ENCODE measurements around the gene GRAMD1A. TPM values are rescaled to one million over a fixed set of nuclear protein-coding genes. Genes with fewer than 3 reads are reported as not detected.

GRAMD1A gene
- total RNA-seq, 2 experiments from 2014 or later: 221 to 229 TPM

DNA sequence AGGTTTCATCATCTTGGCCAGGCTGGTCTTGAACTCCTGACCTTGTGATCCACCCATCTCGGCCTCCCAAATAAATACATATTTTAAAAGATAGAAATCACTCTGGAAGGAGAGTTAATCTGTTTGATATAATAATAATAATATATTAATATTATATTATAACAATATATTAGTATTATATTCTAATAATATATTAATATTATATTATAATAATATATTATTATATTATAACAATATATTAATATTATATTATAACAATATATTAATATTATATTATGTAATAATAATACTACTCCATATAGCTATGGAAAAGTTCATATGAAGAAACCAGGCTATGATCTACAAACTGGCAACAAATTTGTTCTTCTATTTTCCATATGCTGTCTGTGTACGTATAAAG, 58.2 kb downstream of the GRAMD1A start:
- ATAC-seq (ENCODE audit: poor library complexity) (no peak), DNase-seq (no peak)
- POLR2A ChIA-PET: no interaction called here
- Mint-ChIP-seq H3K4me3 (no peak overlapping the region), H3K9me3 (no peaks in the 10 kb centered on the region), H3K4me1 (ENCODE audit: low read depth) (no peaks in the 10 kb centered on the region), H3K36me3 (ENCODE audit: low read depth) (no peaks in the 10 kb centered on the region), H3K27me3 (peaks cover 14% of the 10 kb centered on the region), H3K27ac (no peak overlapping the region)
- Histone ChIP-seq H3K4me1 (ENCODE audit: insufficient read depth, low read length) (no peaks in the 10 kb centered on the region), H3K9me3 (ENCODE audit: control insufficient read depth in 1 of 2, insufficient read depth in 1 of 2, low read length in 2 of 2) (no peaks in the 10 kb centered on the region), H3K27me3 (ENCODE audit: control insufficient read depth in 1 of 2, insufficient read depth in 2 of 2, low read length in 2 of 2) (peaks cover 0 to 5% of the 10 kb centered on the region in 2 experiments), H3K27ac (ENCODE audit: low read depth in 1 of 2, low read length in 2 of 2) (no peak overlapping the region), H3K36me3 (ENCODE audit: insufficient read depth, low read length) (no peaks in the 10 kb centered on the region), H3K4me3 (ENCODE audit: low read length) (no peak overlapping the region)
- CTCF ChIA-PET: interaction anchor here (1.7 kb wide), 1 partner anchor 8 kb away, joined by 4 read pairs; no protein-coding TSS in a partner anchor
- TF ChIP-seq CTCF (IDR thresholded peaks at IDR 0.05): no peak
- intact Hi-C loops (cut with DNase I, micrococcal nuclease): no loop called here

GRCh38 chr19:35059006-35059798, 59.1 kb downstream of the GRAMD1A start:
- no peaks in the 10 kb centered on the region for H3K9me3 ChIP-seq (ENCODE audit: control insufficient read depth in 1 of 2, insufficient read depth in 1 of 2, low read length in 2 of 2)
- H3K36me3 Mint-ChIP-seq (ENCODE audit: low read depth): no peaks in the 10 kb centered on the region
- no peak overlapping the region for H3K4me3 ChIP-seq (ENCODE audit: low read length)
- CTCF ChIA-PET: interaction anchor here (1.7 kb wide), 1 partner anchor 8 kb away, joined by 4 read pairs; no protein-coding TSS in a partner anchor
- no peak overlapping the region for H3K27ac Mint-ChIP-seq
- H3K36me3 ChIP-seq (ENCODE audit: insufficient read depth, low read length): no peaks in the 10 kb centered on the region
- DNase-seq: no peak
- H3K4me3 Mint-ChIP-seq: no peak overlapping the region
- no peaks in the 10 kb centered on the region for H3K9me3 Mint-ChIP-seq
- peaks cover 0 to 5% of the 10 kb centered on the region in 2 experiments for H3K27me3 ChIP-seq (ENCODE audit: control insufficient read depth in 1 of 2, insufficient read depth in 2 of 2, low read length in 2 of 2)
- no peak for ATAC-seq (ENCODE audit: poor library complexity)
- no peaks in the 10 kb centered on the region for H3K4me1 ChIP-seq (ENCODE audit: insufficient read depth, low read length)
- H3K4me1 Mint-ChIP-seq (ENCODE audit: low read depth): no peaks in the 10 kb centered on the region
- POLR2A ChIA-PET: no interaction called here
- no peak for TF ChIP-seq CTCF (IDR thresholded peaks at IDR 0.05)
- intact Hi-C loops (cut with DNase I, micrococcal nuclease): no loop called here
- peaks cover 14% of the 10 kb centered on the region for H3K27me3 Mint-ChIP-seq
- H3K27ac ChIP-seq (ENCODE audit: low read depth in 1 of 2, low read length in 2 of 2): no peak overlapping the region

DNA sequence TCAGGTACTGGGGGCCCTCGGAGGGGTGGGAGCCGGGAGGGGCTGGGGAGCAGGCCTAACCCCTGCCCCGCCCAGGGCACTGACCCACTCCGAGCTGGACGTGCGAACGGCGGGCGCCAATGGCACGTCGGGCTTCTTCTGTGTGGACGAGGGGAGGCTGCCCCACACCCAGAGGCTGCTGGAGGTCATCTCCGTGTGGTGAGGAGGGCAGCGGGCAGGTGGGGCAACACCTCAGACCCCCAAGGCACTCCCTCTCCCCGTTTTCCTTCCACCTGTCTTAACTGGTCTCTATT, 59.6 kb downstream of the GRAMD1A start:
- ATAC-seq (ENCODE audit: poor library complexity): no peak
- no peak for TF ChIP-seq CTCF (IDR thresholded peaks at IDR 0.05)
- ChIA-PET CTCF (no interaction called here), POLR2A (no interaction called here)
- Histone ChIP-seq H3K4me1 (ENCODE audit: insufficient read depth, low read length) (no peaks in the 10 kb centered on the region), H3K4me3 (ENCODE audit: low read length) (no peak overlapping the region), H3K27me3 (ENCODE audit: control insufficient read depth in 1 of 2, insufficient read depth in 2 of 2, low read length in 2 of 2) (peaks cover 0 to 5% of the 10 kb centered on the region in 2 experiments), H3K9me3 (ENCODE audit: control insufficient read depth in 1 of 2, insufficient read depth in 1 of 2, low read length in 2 of 2) (no peaks in the 10 kb centered on the region), H3K27ac (ENCODE audit: low read depth in 1 of 2, low read length in 2 of 2) (no peak overlapping the region), H3K36me3 (ENCODE audit: insufficient read depth, low read length) (no peaks in the 10 kb centered on the region)
- no peak overlapping the region for H3K27ac Mint-ChIP-seq
- H3K4me1 Mint-ChIP-seq (ENCODE audit: low read depth): no peaks in the 10 kb centered on the region
- H3K4me3 Mint-ChIP-seq: no peak overlapping the region
- H3K27me3 Mint-ChIP-seq: peaks cover 14% of the 10 kb centered on the region
- H3K9me3 Mint-ChIP-seq: no peaks in the 10 kb centered on the region
- no peak for DNase-seq
- intact Hi-C loops (cut with DNase I, micrococcal nuclease): no loop called here
- no peaks in the 10 kb centered on the region for H3K36me3 Mint-ChIP-seq (ENCODE audit: low read depth)

Measured in CD4-positive, alpha-beta T cell (primary cell).